Gastroesophageal sphincter (tissue), 3 donors: ENCODE data around the gene FBXO17.

Experiments
- CTCF ChIP-seq, 4 experiments: fragments of 200-600 bp in 2 of 4; fragments of 450-650 bp in 2 of 4; sonication (generic) in 1 of 4; IDR thresholded peaks; one replicate each; pipeline ENCODE4 v1.5.1; 2017 to 2019; ENCODE audit warnings: antibody characterized with exemption in 4 of 4, mild to moderate bottlenecking in 2 of 4, moderate library complexity in 2 of 4
- POLR2A ChIP-seq, 2 donors: fragments of 450-650 bp; IDR thresholded peaks; one replicate each; pipeline ENCODE4 v1.6.1; 2017; ENCODE audit warnings: antibody characterized with exemption in 2 of 2, mild to moderate bottlenecking in 2 of 2, moderate library complexity in 1 of 2

- TF ChIP-seq CTCF (IDR thresholded peaks at IDR 0.05) (no peak), POLR2A (IDR thresholded peaks at IDR 0.05) (no peak)
Measured at GRCh38 chr19:38904581-38905539, 70.7 kb downstream of the FBXO17 start.
